NCI-H1930 (cell line): ENCODE results near the gene EIF2A.
A peak's percentile ranks its signal among the peaks of the same experiment; 100 is the strongest.
"Not testable (repeated sequence)": the region's sequence is repeated elsewhere in the genome, so short reads cannot be mapped to it uniquely, and the experiment has no call there.

Source experiments
- DNase-seq, 2 experiments: peaks; one replicate each; lab custom pipeline; 2025; lab: John Stamatoyannopoulos, UW

Gene EIF2A

DNA sequence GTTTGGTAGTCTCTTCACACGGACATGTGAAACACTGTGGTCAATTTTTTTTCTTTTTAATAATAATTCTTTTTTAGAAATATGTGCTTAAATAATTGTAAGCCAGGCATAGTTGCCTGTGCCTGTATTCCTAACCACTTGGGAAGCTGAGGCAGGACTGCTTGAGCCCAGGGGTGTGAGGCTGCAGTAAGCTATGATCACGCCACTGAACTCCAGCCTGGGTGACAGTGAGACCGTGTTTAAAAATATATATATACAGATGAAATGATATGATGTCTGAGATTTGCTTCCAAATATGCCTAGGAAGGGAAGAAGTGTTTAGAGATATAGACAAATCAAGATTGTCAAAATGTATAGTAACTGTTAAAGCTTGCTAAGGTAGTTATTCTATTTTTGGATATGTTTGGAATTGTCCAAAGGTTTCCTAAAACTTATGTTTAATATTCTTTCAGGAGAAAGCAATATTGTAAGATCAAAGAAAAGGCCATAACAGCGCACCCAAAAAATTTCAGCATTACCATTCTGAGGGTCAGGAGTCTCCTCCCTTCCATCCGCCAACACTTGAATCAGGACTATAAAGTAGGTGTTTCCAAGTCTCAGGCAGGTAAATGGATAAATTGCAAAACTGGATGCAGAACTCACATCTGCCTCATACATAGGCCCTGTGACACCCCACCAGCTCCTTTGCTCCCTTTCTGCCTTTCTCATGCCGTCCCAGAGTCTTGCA lies 56.0 kb downstream of the EIF2A start:
- DNase-seq, result no peak

GRCh38 chr3:150603153-150603979 lies 56.8 kb downstream of the EIF2A start, which contains the start of gene SELENOT:
Gene SELENOT (plus strand): TSS chr3:150603321. CDS start chr3:150603363, 42 bp downstream.
- peak; percentile 86 to 90 for DNase-seq

- DNase-seq, result peak in 1 of 2 experiments; percentile 28
Observed at GRCh38 chr3:150603980-150604319, 57.4 kb downstream of the EIF2A start.

DNA sequence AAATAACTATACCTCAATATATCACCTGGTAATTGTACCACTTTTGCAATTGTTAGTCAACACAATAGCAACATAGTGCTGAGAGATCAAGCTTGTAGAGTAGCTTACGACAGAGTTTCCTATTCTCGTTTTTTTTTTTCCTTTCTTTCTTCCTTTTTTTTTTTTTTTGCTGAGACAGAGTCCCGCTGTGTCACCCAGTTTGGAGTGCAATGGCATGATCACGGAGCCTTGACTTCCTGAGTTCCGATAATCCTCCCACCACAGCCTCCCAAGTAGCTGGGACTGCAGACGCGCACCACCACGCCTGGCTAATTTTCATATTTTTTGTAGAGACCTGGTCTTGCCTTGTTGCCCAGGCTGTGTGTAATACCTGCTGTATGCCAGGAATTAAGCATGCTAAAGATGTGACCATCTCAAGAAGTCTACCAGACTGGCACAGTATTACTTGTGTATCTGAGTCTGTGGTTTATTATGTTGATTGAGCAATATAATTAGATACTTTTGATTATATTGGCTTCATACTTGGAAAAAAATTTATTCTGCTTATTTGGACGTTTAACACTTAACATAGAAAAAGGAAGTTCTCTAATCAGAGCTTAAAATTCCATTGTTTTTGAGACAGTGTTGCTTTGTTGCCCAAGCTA lies 59.5 kb downstream of the EIF2A start:
- DNase-seq, result no peak

- DNase-seq, result no peak
Observed at GRCh38 chr3:150607267-150608065, 60.9 kb downstream of the EIF2A start.

DNA sequence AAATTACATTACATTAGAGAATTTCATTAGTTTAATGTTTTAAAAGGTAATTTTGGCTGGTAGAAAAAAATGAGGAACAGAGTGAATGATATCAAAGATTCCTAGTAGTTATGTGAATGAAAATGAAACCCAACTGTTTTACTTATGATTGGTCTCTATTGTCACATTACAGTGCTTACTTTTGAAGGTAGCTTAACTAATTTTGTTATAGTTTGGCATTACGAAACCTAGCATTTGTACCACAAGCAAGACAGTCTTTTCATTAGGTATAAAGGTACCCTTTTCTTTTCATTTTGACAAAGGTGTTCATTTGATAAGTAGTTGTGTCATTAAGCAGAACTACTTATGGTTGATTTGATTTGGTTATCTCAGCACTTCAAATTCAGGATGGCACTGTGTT lies 63.4 kb downstream of the EIF2A start:
- no peak for DNase-seq

GRCh38 chr3:150610785-150611184 lies 64.2 kb downstream of the EIF2A start:
- no peak for DNase-seq

DNA sequence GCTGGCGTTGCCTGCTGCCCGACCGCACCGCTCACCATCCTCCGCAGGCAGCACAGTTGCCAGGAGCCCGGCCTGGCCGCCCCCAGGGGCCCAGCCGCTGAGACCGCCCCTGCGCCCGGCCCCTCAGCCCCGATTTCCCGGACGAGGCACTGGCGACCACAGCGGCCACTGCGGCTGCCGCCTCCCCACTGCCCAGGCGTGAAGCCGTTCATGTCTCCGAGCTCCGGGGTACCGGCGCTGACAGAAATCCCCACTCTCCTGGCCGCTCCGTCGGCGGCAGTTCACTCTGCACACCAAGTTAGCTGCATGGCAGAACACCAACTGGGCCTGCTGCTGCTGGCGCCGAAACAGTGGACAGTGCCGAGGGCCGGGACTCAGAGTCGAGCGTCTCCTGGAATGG lies 65.1 kb downstream of the EIF2A start:
- DNase-seq, result no peak

GRCh38 chr3:150612494-150612893 lies 65.9 kb downstream of the EIF2A start:
- no peak for DNase-seq

DNA sequence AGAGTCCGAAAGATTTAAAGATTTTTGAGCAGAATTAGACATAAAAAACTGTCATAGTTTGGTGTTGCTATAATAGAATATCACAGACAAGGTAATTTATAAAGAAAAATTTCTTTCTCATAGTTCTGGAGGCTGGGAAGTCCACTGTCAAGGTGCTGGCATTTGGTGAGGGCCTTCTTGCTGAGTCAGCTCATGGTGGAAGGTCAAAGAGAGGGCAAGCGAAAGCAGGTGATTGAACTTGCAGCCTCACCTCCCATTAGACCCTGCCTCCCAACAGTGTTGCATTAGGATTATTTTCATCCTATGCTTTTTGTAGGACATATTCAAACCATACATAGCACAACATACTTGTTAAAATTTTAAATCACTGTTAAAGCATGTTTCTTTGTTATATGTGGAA lies 66.4 kb downstream of the EIF2A start:
- no peak for DNase-seq

- no peak for DNase-seq
Observed at GRCh38 chr3:150613709-150614480, 67.3 kb downstream of the EIF2A start.

DNA sequence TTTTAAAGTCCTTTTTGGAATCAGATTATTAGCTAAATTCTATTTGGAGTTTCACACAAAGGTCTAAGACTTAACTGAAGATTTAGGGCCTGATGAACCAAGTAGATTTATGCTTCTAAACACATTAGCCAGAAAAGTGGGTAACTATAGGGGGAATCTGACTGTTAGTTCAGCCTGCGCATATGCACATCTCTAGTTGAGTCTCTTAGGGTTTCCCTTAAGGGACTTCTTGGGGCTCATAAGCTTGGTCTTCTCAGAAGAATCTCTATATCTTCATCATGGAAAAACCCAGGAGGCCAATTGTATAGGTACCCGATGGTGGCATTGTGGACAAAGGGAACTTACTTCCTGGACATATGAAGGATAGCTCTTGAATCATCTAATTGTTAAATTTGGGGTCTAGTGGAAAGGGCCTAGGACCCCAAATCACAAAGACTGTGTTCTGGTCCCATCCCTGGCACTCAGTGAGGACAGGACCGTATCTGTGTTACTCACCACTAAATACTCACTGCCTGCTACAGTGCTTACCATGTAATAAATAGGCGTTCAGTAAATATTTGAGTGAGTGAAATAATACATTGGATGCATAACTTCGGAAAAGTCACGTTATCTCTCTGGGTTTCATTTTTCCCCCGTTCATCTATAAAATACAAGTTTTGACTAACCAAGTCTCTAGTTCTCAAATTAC lies 73.6 kb downstream of the EIF2A start:
- no peak for DNase-seq

DNA sequence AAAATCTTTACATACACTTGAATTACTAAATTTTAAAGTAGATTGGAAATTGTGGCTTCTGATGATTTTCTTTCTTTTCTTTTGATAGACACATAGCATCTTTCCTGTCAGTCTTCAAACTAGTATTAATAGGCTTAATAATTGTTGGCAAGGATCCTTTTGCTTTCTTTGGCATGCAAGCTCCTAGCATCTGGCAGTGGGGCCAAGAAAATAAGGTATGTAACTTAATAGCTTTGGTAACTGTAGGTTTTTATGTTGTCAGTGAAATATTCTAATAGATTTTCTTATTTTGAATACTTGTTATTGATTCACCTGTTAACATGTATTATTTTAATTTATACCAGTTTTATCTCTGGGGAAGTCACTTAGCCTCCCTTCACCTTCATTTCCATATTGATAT lies 76.4 kb downstream of the EIF2A start:
- not testable (repeated sequence) for DNase-seq

DNA sequence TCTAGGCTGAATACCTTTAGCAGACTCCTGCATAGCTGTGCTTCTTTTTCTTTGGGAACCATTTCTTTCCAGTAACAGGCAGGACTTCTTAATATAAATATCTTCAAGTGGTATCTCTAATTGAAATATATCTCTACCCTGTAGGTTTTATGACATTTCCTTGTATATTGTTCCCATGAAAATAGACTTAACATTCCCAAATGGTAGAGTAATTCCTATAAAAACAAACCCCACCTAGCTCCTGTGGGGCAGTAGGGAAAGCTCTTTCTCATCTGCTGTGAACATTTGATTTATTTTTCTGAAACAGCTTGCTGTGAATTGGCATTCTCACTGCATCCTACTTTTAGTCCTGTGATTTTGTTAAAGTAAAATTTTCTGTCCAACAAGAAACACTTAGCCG lies 77.4 kb downstream of the EIF2A start:
- DNase-seq, result no peak

DNA sequence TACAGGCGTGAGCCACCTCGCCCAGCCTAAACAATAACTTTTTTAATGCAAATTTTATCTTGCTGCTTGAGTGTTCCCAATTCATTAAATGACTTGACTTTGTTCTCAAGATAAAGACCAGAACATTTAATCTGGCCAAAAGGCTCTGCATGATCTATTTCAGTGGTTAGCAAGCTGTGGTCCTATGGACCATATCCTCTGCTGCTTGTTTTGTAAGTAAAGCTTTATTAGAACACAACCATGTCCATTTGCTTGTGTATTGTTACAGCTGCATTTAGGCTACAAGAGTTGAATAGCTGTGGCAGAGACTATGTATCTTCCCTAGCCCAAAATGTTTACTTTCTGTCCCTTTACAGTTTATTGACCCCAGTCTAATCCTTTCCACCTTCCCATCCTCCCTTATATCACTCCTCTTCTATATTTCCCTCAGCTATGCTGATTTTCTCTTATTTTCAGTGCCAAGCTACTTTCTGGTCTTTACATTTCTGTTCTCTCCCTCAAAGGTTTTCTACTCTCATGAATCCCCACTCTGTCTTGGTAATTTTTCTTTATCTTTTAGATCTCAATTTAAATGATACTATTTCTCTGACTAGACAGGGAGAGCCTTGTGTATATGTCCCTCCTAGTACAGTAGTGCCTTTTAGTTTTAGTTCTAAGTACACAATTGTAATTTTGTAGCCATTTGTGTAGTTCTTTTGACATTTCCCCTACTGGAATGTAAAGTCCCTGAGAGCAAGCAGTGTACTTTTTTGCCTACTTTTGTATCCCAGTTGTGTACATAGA lies 79.8 kb downstream of the EIF2A start:
- no peak for DNase-seq

- DNase-seq, result no peak
Observed at GRCh38 chr3:150627557-150627956, 81.0 kb downstream of the EIF2A start.

GRCh38 chr3:150631515-150632221 lies 85.1 kb downstream of the EIF2A start:
- DNase-seq, result no peak

- DNase-seq, result no peak
Observed at GRCh38 chr3:150635076-150635475, 88.5 kb downstream of the EIF2A start.

GRCh38 chr3:150635526-150635925 lies 88.9 kb downstream of the EIF2A start:
- DNase-seq, result no peak
